ENCODE results near the gene IFNG-AS1. TPM values are rescaled to one million over a fixed set of nuclear protein-coding genes. Genes with fewer than 3 reads are reported as not detected.

The IFNG-AS1 gene
- polyA plus RNA-seq, 2 donors: not detected

GRCh38 chr12:67964456-67964855, 24.8 kb upstream of the IFNG-AS1 start:
- Histone ChIP-seq H3K4me3 (ENCODE audit: low read depth in 1 of 2, low read length in 2 of 2) (no peak overlapping the region), H3K27me3 (ENCODE audit: control insufficient read depth in 1 of 2, insufficient read depth in 2 of 2, low read length in 2 of 2) (no peaks in the 10 kb centered on the region), H3K27ac (ENCODE audit: low read depth in 2 of 2, low read length in 1 of 2) (no peak overlapping the region), H3K9me3 (ENCODE audit: control insufficient read depth in 2 of 2, insufficient read depth in 1 of 2, low read depth in 1 of 2, low read length in 1 of 2) (no peaks in the 10 kb centered on the region), H3K4me1 (ENCODE audit: control insufficient read depth in 2 of 2, insufficient read depth in 2 of 2, low read length in 1 of 2) (no peaks in the 10 kb centered on the region), H3K36me3 (ENCODE audit: control insufficient read depth in 2 of 2, insufficient read depth in 2 of 2, low read length in 1 of 2) (no peaks in the 10 kb centered on the region)
- 77 to 83% methylated on average over 1 of the region's 1 CpG for WGBS, 2 donors

- WGBS, 2 donors: 49 to 54% methylated on average over 2 of the region's 2 CpGs
- no peaks in the 10 kb centered on the region for H3K9me3 ChIP-seq (ENCODE audit: control insufficient read depth in 2 of 2, insufficient read depth in 1 of 2, low read depth in 1 of 2, low read length in 1 of 2)
- H3K27me3 ChIP-seq (ENCODE audit: control insufficient read depth in 1 of 2, insufficient read depth in 2 of 2, low read length in 2 of 2): no peaks in the 10 kb centered on the region
- H3K4me3 ChIP-seq (ENCODE audit: low read depth in 1 of 2, low read length in 2 of 2): no peak overlapping the region
- no peak overlapping the region for H3K27ac ChIP-seq (ENCODE audit: low read depth in 2 of 2, low read length in 1 of 2)
- H3K4me1 ChIP-seq (ENCODE audit: control insufficient read depth in 2 of 2, insufficient read depth in 2 of 2, low read length in 1 of 2): no peaks in the 10 kb centered on the region
- no peaks in the 10 kb centered on the region for H3K36me3 ChIP-seq (ENCODE audit: control insufficient read depth in 2 of 2, insufficient read depth in 2 of 2, low read length in 1 of 2)
Observed at GRCh38 chr12:67966560-67966959, 22.7 kb upstream of the IFNG-AS1 start.

GRCh38 chr12:67968321-67968720, 20.9 kb upstream of the IFNG-AS1 start:
- 76 to 89% methylated on average over 2 of the region's 2 CpGs for WGBS, 2 donors
- H3K27me3 ChIP-seq (ENCODE audit: control insufficient read depth in 1 of 2, insufficient read depth in 2 of 2, low read length in 2 of 2): no peaks in the 10 kb centered on the region
- no peak overlapping the region for H3K27ac ChIP-seq (ENCODE audit: low read depth in 2 of 2, low read length in 1 of 2)
- no peaks in the 10 kb centered on the region for H3K36me3 ChIP-seq (ENCODE audit: control insufficient read depth in 2 of 2, insufficient read depth in 2 of 2, low read length in 1 of 2)
- H3K9me3 ChIP-seq (ENCODE audit: control insufficient read depth in 2 of 2, insufficient read depth in 1 of 2, low read depth in 1 of 2, low read length in 1 of 2): no peaks in the 10 kb centered on the region
- H3K4me1 ChIP-seq (ENCODE audit: control insufficient read depth in 2 of 2, insufficient read depth in 2 of 2, low read length in 1 of 2): no peaks in the 10 kb centered on the region
- H3K4me3 ChIP-seq (ENCODE audit: low read depth in 1 of 2, low read length in 2 of 2): no peak overlapping the region

- Histone ChIP-seq H3K36me3 (ENCODE audit: control insufficient read depth in 2 of 2, insufficient read depth in 2 of 2, low read length in 1 of 2) (no peaks in the 10 kb centered on the region), H3K9me3 (ENCODE audit: control insufficient read depth in 2 of 2, insufficient read depth in 1 of 2, low read depth in 1 of 2, low read length in 1 of 2) (no peaks in the 10 kb centered on the region), H3K4me1 (ENCODE audit: control insufficient read depth in 2 of 2, insufficient read depth in 2 of 2, low read length in 1 of 2) (no peaks in the 10 kb centered on the region), H3K27ac (ENCODE audit: low read depth in 2 of 2, low read length in 1 of 2) (no peak overlapping the region), H3K27me3 (ENCODE audit: control insufficient read depth in 1 of 2, insufficient read depth in 2 of 2, low read length in 2 of 2) (no peaks in the 10 kb centered on the region), H3K4me3 (ENCODE audit: low read depth in 1 of 2, low read length in 2 of 2) (no peak overlapping the region)
- 67 to 71% methylated on average over 4 of the region's 4 CpGs for WGBS, 2 donors
Observed at GRCh38 chr12:67968725-67969124, 20.5 kb upstream of the IFNG-AS1 start.

- Histone ChIP-seq H3K27ac (ENCODE audit: low read depth in 2 of 2, low read length in 1 of 2) (no peak overlapping the region), H3K27me3 (ENCODE audit: control insufficient read depth in 1 of 2, insufficient read depth in 2 of 2, low read length in 2 of 2) (no peaks in the 10 kb centered on the region), H3K36me3 (ENCODE audit: control insufficient read depth in 2 of 2, insufficient read depth in 2 of 2, low read length in 1 of 2) (no peaks in the 10 kb centered on the region), H3K9me3 (ENCODE audit: control insufficient read depth in 2 of 2, insufficient read depth in 1 of 2, low read depth in 1 of 2, low read length in 1 of 2) (no peaks in the 10 kb centered on the region), H3K4me3 (ENCODE audit: low read depth in 1 of 2, low read length in 2 of 2) (no peak overlapping the region), H3K4me1 (ENCODE audit: control insufficient read depth in 2 of 2, insufficient read depth in 2 of 2, low read length in 1 of 2) (no peaks in the 10 kb centered on the region)
- WGBS, 2 donors: 73 to 80% methylated on average over 4 of the region's 4 CpGs
Observed at GRCh38 chr12:67969134-67969802, 20.0 kb upstream of the IFNG-AS1 start.

- no peaks in the 10 kb centered on the region for H3K36me3 ChIP-seq (ENCODE audit: control insufficient read depth in 2 of 2, insufficient read depth in 2 of 2, low read length in 1 of 2)
- 94 to 95% methylated on average over 1 of the region's 1 CpG for WGBS, 2 donors
- H3K4me1 ChIP-seq (ENCODE audit: control insufficient read depth in 2 of 2, insufficient read depth in 2 of 2, low read length in 1 of 2): no peaks in the 10 kb centered on the region
- no peaks in the 10 kb centered on the region for H3K27me3 ChIP-seq (ENCODE audit: control insufficient read depth in 1 of 2, insufficient read depth in 2 of 2, low read length in 2 of 2)
- no peak overlapping the region for H3K27ac ChIP-seq (ENCODE audit: low read depth in 2 of 2, low read length in 1 of 2)
- peaks cover 0 to 4% of the 10 kb centered on the region in 2 donors for H3K9me3 ChIP-seq (ENCODE audit: control insufficient read depth in 2 of 2, insufficient read depth in 1 of 2, low read depth in 1 of 2, low read length in 1 of 2)
- no peak overlapping the region for H3K4me3 ChIP-seq (ENCODE audit: low read depth in 1 of 2, low read length in 2 of 2)
Observed at GRCh38 chr12:67977668-67978067, 11.6 kb upstream of the IFNG-AS1 start.

- 97 to 100% methylated on average over 1 of the region's 1 CpG for WGBS, 2 donors
- H3K9me3 ChIP-seq (ENCODE audit: control insufficient read depth in 2 of 2, insufficient read depth in 1 of 2, low read depth in 1 of 2, low read length in 1 of 2): peaks cover 0 to 4% of the 10 kb centered on the region in 2 donors
- no peaks in the 10 kb centered on the region for H3K36me3 ChIP-seq (ENCODE audit: control insufficient read depth in 2 of 2, insufficient read depth in 2 of 2, low read length in 1 of 2)
- H3K4me3 ChIP-seq (ENCODE audit: low read depth in 1 of 2, low read length in 2 of 2): no peak overlapping the region
- no peaks in the 10 kb centered on the region for H3K4me1 ChIP-seq (ENCODE audit: control insufficient read depth in 2 of 2, insufficient read depth in 2 of 2, low read length in 1 of 2)
- no peaks in the 10 kb centered on the region for H3K27me3 ChIP-seq (ENCODE audit: control insufficient read depth in 1 of 2, insufficient read depth in 2 of 2, low read length in 2 of 2)
- H3K27ac ChIP-seq (ENCODE audit: low read depth in 2 of 2, low read length in 1 of 2): no peak overlapping the region
Observed at GRCh38 chr12:67980391-67980790, 8.9 kb upstream of the IFNG-AS1 start.

- no peak overlapping the region for H3K4me3 ChIP-seq (ENCODE audit: low read depth in 1 of 2, low read length in 2 of 2)
- H3K9me3 ChIP-seq (ENCODE audit: control insufficient read depth in 2 of 2, insufficient read depth in 1 of 2, low read depth in 1 of 2, low read length in 1 of 2): peaks cover 0 to 4% of the 10 kb centered on the region in 2 donors
- WGBS, 2 donors: 57 to 62% methylated on average over 4 of the region's 4 CpGs
- H3K27me3 ChIP-seq (ENCODE audit: control insufficient read depth in 1 of 2, insufficient read depth in 2 of 2, low read length in 2 of 2): no peaks in the 10 kb centered on the region
- no peak overlapping the region for H3K27ac ChIP-seq (ENCODE audit: low read depth in 2 of 2, low read length in 1 of 2)
- H3K36me3 ChIP-seq (ENCODE audit: control insufficient read depth in 2 of 2, insufficient read depth in 2 of 2, low read length in 1 of 2): no peaks in the 10 kb centered on the region
- no peaks in the 10 kb centered on the region for H3K4me1 ChIP-seq (ENCODE audit: control insufficient read depth in 2 of 2, insufficient read depth in 2 of 2, low read length in 1 of 2)
Observed at GRCh38 chr12:67981287-67982162, 7.7 kb upstream of the IFNG-AS1 start.

- H3K4me1 ChIP-seq (ENCODE audit: control insufficient read depth in 2 of 2, insufficient read depth in 2 of 2, low read length in 1 of 2): no peaks in the 10 kb centered on the region
- no peaks in the 10 kb centered on the region for H3K36me3 ChIP-seq (ENCODE audit: control insufficient read depth in 2 of 2, insufficient read depth in 2 of 2, low read length in 1 of 2)
- no peak overlapping the region for H3K27ac ChIP-seq (ENCODE audit: low read depth in 2 of 2, low read length in 1 of 2)
- no peaks in the 10 kb centered on the region for H3K27me3 ChIP-seq (ENCODE audit: control insufficient read depth in 1 of 2, insufficient read depth in 2 of 2, low read length in 2 of 2)
- WGBS, 2 donors: 73 to 74% methylated on average over 6 of the region's 6 CpGs
- H3K9me3 ChIP-seq (ENCODE audit: control insufficient read depth in 2 of 2, insufficient read depth in 1 of 2, low read depth in 1 of 2, low read length in 1 of 2): no peaks in the 10 kb centered on the region
- no peak overlapping the region for H3K4me3 ChIP-seq (ENCODE audit: low read depth in 1 of 2, low read length in 2 of 2)
Observed at GRCh38 chr12:67982164-67982563, 7.1 kb upstream of the IFNG-AS1 start.

Data from esophagus (tissue), 2 donors.